Measurements from ENCODE around the gene CCL19. TPM values are rescaled to one million over a fixed set of nuclear protein-coding genes. Genes with fewer than 3 reads are reported as not detected.

CCL19 gene
- total and polyA plus RNA-seq, 2 of the 8 experiments (the other 6 are each of a cell fraction or from before 2014, with no cell fraction given): not detected

- no peak for TF ChIP-seq JUND (IDR thresholded peaks at IDR 0.05; ENCODE audit: low read length)
Measured at GRCh38 chr9:34671307-34671706, 19.8 kb downstream of the CCL19 start (continued).
